PC-9 (cell line): Measurements from ENCODE around the gene GPR42.

Experiments used
- CTCF ChIP-seq: fragments of 200-600 bp; sonication (generic); conservative IDR thresholded peaks from 2 replicates; pipeline ENCODE4 v1.6.1; 2017; ENCODE audit warnings: mixed run types, antibody characterized with exemption, mild to moderate bottlenecking, moderate library complexity
- EZH2 ChIP-seq: fragments of 200-600 bp; sonication (generic); IDR thresholded peaks from 2 replicates; pipeline ENCODE4 v1.8.0; 2017; ENCODE audit warnings: antibody characterized with exemption, low read depth

GRCh38 chr19:35403116-35403760 lies 32.4 kb downstream of the GPR42 start:
- TF ChIP-seq CTCF (no peak), EZH2 (no peak)
